GM19035 (cell line): ENCODE data around the gene CDC27.
"Not testable (repeated sequence)": the region's sequence is repeated elsewhere in the genome, so short reads cannot be mapped to it uniquely, and the experiment has no call there.

Experiments used
- ATAC-seq: cut with Tn5 transposase; IDR thresholded peaks from one replicate; pipeline ENCODE4 v1.9.1; 2021; ENCODE audit not compliant: unreplicated experiment

CDC27 gene

GRCh38 chr17:47073629-47074028 is 115.5 kb downstream of the CDC27 start:
- ATAC-seq = not testable (repeated sequence)

- no peak for ATAC-seq
Observed at GRCh38 chr17:47072886-47073285, 116.2 kb downstream of the CDC27 start.

- not testable (repeated sequence) for ATAC-seq
Observed at GRCh38 chr17:47071171-47071570, 117.9 kb downstream of the CDC27 start.

- ATAC-seq = not testable (repeated sequence)
Observed at GRCh38 chr17:47070266-47070665, 118.8 kb downstream of the CDC27 start.
